ENCODE results near the gene COL4A2. TPM values are rescaled to one million over a fixed set of nuclear protein-coding genes. Genes with fewer than 3 reads are reported as not detected.

The COL4A2 gene
- total RNA-seq, 1 donor from 2014 or later, result 159 TPM

GRCh38 chr13:110388108-110388943 is 81.2 kb downstream of the COL4A2 start:
- Mint-ChIP-seq H3K27me3 (ENCODE audit: low read depth) (no peaks in the 10 kb centered on the region), H3K36me3 (ENCODE audit: low read depth) (peaks cover 37% of the 10 kb centered on the region), H3K4me3 (peak overlapping the region; percentile 50), H3K4me1 (peaks cover 39% of the 10 kb centered on the region), H3K9me3 (peaks cover 3% of the 10 kb centered on the region), H3K27ac (ENCODE audit: unreplicated experiment) (peak overlapping the region; percentile 65)
- TF ChIP-seq, protein P1, sequence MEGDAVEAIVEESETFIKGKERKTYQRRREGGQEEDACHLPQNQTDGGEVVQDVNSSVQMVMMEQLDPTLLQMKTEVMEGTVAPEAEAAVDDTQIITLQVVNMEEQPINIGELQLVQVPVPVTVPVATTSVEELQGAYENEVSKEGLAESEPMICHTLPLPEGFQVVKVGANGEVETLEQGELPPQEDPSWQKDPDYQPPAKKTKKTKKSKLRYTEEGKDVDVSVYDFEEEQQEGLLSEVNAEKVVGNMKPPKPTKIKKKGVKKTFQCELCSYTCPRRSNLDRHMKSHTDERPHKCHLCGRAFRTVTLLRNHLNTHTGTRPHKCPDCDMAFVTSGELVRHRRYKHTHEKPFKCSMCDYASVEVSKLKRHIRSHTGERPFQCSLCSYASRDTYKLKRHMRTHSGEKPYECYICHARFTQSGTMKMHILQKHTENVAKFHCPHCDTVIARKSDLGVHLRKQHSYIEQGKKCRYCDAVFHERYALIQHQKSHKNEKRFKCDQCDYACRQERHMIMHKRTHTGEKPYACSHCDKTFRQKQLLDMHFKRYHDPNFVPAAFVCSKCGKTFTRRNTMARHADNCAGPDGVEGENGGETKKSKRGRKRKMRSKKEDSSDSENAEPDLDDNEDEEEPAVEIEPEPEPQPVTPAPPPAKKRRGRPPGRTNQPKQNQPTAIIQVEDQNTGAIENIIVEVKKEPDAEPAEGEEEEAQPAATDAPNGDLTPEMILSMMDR (conservative IDR thresholded peaks at IDR 0.05), result no peak
- DNase-seq (ENCODE audit: low read depth, low spot score), result no peak

- peaks cover 45% of the 10 kb centered on the region for H3K4me1 Mint-ChIP-seq
- peaks cover 5% of the 10 kb centered on the region for H3K9me3 Mint-ChIP-seq
- no peak for DNase-seq (ENCODE audit: low read depth, low spot score)
- no peak overlapping the region for H3K27ac Mint-ChIP-seq (ENCODE audit: unreplicated experiment)
- TF ChIP-seq, protein P1 (conservative IDR thresholded peaks at IDR 0.05), result no peak
- H3K36me3 Mint-ChIP-seq (ENCODE audit: low read depth), result peaks cover 40% of the 10 kb centered on the region
- no peaks in the 10 kb centered on the region for H3K27me3 Mint-ChIP-seq (ENCODE audit: low read depth)
- no peak overlapping the region for H3K4me3 Mint-ChIP-seq
Measured at GRCh38 chr13:110390567-110390966, 83.5 kb downstream of the COL4A2 start.

DNA sequence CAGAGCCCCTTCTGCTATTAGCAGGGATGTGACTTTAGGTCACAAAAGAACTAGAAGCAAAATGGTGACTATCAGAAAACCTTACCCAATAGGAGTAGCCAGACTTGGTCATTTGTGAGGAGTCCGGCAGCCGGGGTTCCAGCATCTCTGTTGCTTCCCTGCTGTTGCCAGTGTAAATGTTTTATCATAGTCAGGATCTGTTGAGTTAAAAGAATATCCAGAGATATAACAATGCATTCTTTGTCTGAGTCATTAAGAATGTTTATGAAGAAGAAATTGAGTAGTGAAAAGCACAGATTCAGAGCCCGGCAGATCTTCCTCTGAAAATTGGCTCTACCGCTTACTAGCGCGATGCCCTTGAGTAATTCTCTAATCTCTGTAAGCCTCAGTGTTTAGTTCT is 84.2 kb downstream of the COL4A2 start:
- DNase-seq (ENCODE audit: low read depth, low spot score), result no peak
- H3K36me3 Mint-ChIP-seq (ENCODE audit: low read depth), result peaks cover 40% of the 10 kb centered on the region
- no peaks in the 10 kb centered on the region for H3K27me3 Mint-ChIP-seq (ENCODE audit: low read depth)
- H3K4me3 Mint-ChIP-seq, result no peak overlapping the region
- H3K9me3 Mint-ChIP-seq, result peaks cover 5% of the 10 kb centered on the region
- TF ChIP-seq, protein P1 (conservative IDR thresholded peaks at IDR 0.05), result no peak
- peaks cover 45% of the 10 kb centered on the region for H3K4me1 Mint-ChIP-seq
- peak overlapping the region; percentile 19 for H3K27ac Mint-ChIP-seq (ENCODE audit: unreplicated experiment)

- TF ChIP-seq, protein P1 (conservative IDR thresholded peaks at IDR 0.05), result no peak
- H3K36me3 Mint-ChIP-seq (ENCODE audit: low read depth), result peaks cover 44% of the 10 kb centered on the region
- H3K4me3 Mint-ChIP-seq, result no peak overlapping the region
- peaks cover 5% of the 10 kb centered on the region for H3K9me3 Mint-ChIP-seq
- H3K27me3 Mint-ChIP-seq (ENCODE audit: low read depth), result no peaks in the 10 kb centered on the region
- peak overlapping the region; percentile 86 for H3K27ac Mint-ChIP-seq (ENCODE audit: unreplicated experiment)
- DNase-seq (ENCODE audit: low read depth, low spot score), result no peak
- peaks cover 57% of the 10 kb centered on the region for H3K4me1 Mint-ChIP-seq
Measured at GRCh38 chr13:110392510-110393240, 85.6 kb downstream of the COL4A2 start.

DNA sequence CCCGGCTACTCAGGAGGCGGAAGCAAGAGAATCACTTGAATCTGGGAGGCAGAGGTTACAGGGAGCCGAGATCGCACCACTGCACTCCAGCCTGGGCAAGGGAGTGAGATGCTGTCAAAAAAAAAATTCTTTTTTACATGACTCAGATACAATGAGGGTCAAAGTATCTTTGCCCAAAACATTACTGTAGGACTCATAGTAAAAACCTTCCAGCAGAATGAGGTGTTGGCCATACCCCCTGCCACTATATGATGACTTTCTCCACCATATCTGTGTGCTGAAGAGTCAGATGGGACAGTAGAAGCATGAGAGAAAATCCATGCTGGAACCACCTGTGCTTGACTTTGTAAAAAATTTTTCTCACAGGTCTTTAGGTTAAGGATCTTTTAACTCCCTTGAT is 86.7 kb downstream of the COL4A2 start:
- TF ChIP-seq, protein P1 (conservative IDR thresholded peaks at IDR 0.05), result no peak
- Mint-ChIP-seq H3K4me3 (no peak overlapping the region), H3K9me3 (peaks cover 5% of the 10 kb centered on the region), H3K4me1 (peaks cover 57% of the 10 kb centered on the region), H3K27ac (ENCODE audit: unreplicated experiment) (no peak overlapping the region), H3K27me3 (ENCODE audit: low read depth) (no peaks in the 10 kb centered on the region), H3K36me3 (ENCODE audit: low read depth) (peaks cover 40% of the 10 kb centered on the region)
- no peak for DNase-seq (ENCODE audit: low read depth, low spot score)

All from neural crest cell (in vitro differentiated cells).